GM19351 (cell line): ENCODE measurements around the gene SEBOX.
A peak's percentile ranks its signal among the peaks of the same experiment; 100 is the strongest.

Source experiments
- ATAC-seq: cut with Tn5 transposase; IDR thresholded peaks from one replicate; pipeline ENCODE4 v1.9.1; 2021; ENCODE audit warnings: mild to moderate bottlenecking, moderate library complexity; ENCODE audit not compliant: unreplicated experiment

Gene SEBOX

GRCh38 chr17:28324267-28324745 lies 40.7 kb downstream of the SEBOX start:
- no peak for ATAC-seq

GRCh38 chr17:28320215-28321061 lies 44.6 kb downstream of the SEBOX start:
- ATAC-seq = no peak

GRCh38 chr17:28319598-28319935 lies 45.4 kb downstream of the SEBOX start:
- no peak for ATAC-seq

- peak; percentile 96 for ATAC-seq
These were observed 46.0 kb downstream of the SEBOX start, which contains the start of gene TMEM97 for GRCh38 chr17:28318759-28319597. TMEM97 (plus strand) TSS chr17:28319200; CDS start chr17:28319240, 40 bp downstream.

GRCh38 chr17:28317966-28318758 lies 46.8 kb downstream of the SEBOX start:
- peak; percentile 17 for ATAC-seq

GRCh38 chr17:28317099-28317965 lies 47.7 kb downstream of the SEBOX start:
- no peak for ATAC-seq

GRCh38 chr17:28315846-28316705 lies 48.9 kb downstream of the SEBOX start:
- ATAC-seq = no peak

- no peak for ATAC-seq
These were observed 51.2 kb downstream of the SEBOX start for GRCh38 chr17:28313841-28314240.
